ENCODE measurements around the gene ADGRA3. TPM values are rescaled to one million over a fixed set of nuclear protein-coding genes. Genes with fewer than 3 reads are reported as not detected.

Gene ADGRA3
- total RNA-seq, 1 experiment from 2014 or later = 41.2 TPM

GRCh38 chr4:22338796-22339195, 177.1 kb downstream of the ADGRA3 start:
- Histone ChIP-seq H3K27me3 (ENCODE audit: control insufficient read depth, insufficient read depth, low read length) (no peaks in the 10 kb centered on the region), H3K9me3 (ENCODE audit: control insufficient read depth, insufficient read depth, low read depth, low read length) (no peaks in the 10 kb centered on the region), H3K36me3 (ENCODE audit: control insufficient read depth, insufficient read depth, low read length) (no peaks in the 10 kb centered on the region), H3K4me1 (ENCODE audit: control insufficient read depth, insufficient read depth, low read length) (no peaks in the 10 kb centered on the region), H3K27ac (ENCODE audit: low read length) (no peak overlapping the region), H3K4me3 (ENCODE audit: low read depth in 2 of 2, low read length in 2 of 2) (no peak overlapping the region)
- no peak for DNase-seq (ENCODE audit: low read depth, low spot score)
- no peak for ATAC-seq
- BruUV-seq (replicated peaks) = no TSS peak
- intact Hi-C loops (cut with micrococcal nuclease; ENCODE audit: unreplicated experiment) (no loop called here), in situ Hi-C loops (cut with HindIII; ENCODE audit: low pct_unique_long_range_greater_than_20kb, low sequenced_read_pairs) (no loop called here)
- TF ChIP-seq CTCF (IDR thresholded peaks at IDR 0.05) = no peak
- no peak for TF ChIP-seq TCF7L2 (IDR thresholded peaks at IDR 0.05; ENCODE audit: low read depth, low read length)
- TF ChIP-seq SIN3A (IDR thresholded peaks at IDR 0.05; ENCODE audit: borderline replicate concordance, insufficient read depth, low read depth, low read length) = no peak
- TF ChIP-seq REST (IDR thresholded peaks at IDR 0.05; ENCODE audit: insufficient read depth in 1 of 2, low read depth in 2 of 2, low read length in 1 of 2) = no peak
- TF ChIP-seq POLR2AphosphoS5 (IDR thresholded peaks at IDR 0.05; ENCODE audit: low read depth, low read length) = no peak
- ChIA-PET CTCF (no interaction called here), POLR2A (no interaction called here)

Other genes starting within 250 kb of the ADGRA3 start
- gene GBA3, start 176.9 kb upstream of the ADGRA3 start, total RNA-seq (2021; ENCODE audit: unreplicated experiment) = not detected